ACC112 (cell line): ENCODE measurements around the gene MTNR1A.
A peak's percentile ranks its signal among the peaks of the same experiment; 100 is the strongest.

Experiments used
- H2AFZ ChIP-seq: fragments of 200-600 bp; sonication (generic); one replicate; pipeline ENCODE4 v1.6.0; 2017; ENCODE audit warnings: antibody characterized with exemption, low read length; ENCODE audit not compliant: unreplicated experiment
- H3K27ac ChIP-seq: fragments of 200-600 bp; sonication (generic); 2 replicates; pipeline ENCODE4 v1.5.1; 2014; ENCODE audit warnings: low read depth, mild to moderate bottlenecking, antibody characterized with exemption, low read length, moderate library complexity
- H3K27me3 ChIP-seq: fragments of 200-600 bp; sonication (generic); 2 replicates; pipeline ENCODE4 v1.6.1; 2014; ENCODE audit warnings: mild to moderate bottlenecking, antibody characterized with exemption, low read length, moderate library complexity, mixed read lengths; ENCODE audit not compliant: insufficient read depth
- H3K36me3 ChIP-seq: fragments of 200-600 bp; sonication (generic); 2 replicates; pipeline ENCODE4 v1.6.1; 2016; ENCODE audit warnings: mild to moderate bottlenecking, antibody characterized with exemption, low read length, moderate library complexity, mixed read lengths; ENCODE audit not compliant: insufficient read depth
- H3K4me1 ChIP-seq: fragments of 200-600 bp; sonication (generic); one replicate; pipeline ENCODE4 v1.6.1; 2016; ENCODE audit warnings: low read length, mixed read lengths; ENCODE audit not compliant: insufficient read depth, unreplicated experiment, control insufficient read depth
- H3K4me3 ChIP-seq: fragments of 200-600 bp; sonication (generic); 2 replicates; pipeline ENCODE4 v1.5.1; 2014; ENCODE audit warnings: mild to moderate bottlenecking, low read depth, low read length
- H3K79me2 ChIP-seq: fragments of 200-600 bp; sonication (generic); one replicate; pipeline ENCODE4 v1.6.0; 2016; ENCODE audit warnings: low read length; ENCODE audit not compliant: control insufficient read depth, unreplicated experiment, insufficient read depth

Gene MTNR1A

DNA sequence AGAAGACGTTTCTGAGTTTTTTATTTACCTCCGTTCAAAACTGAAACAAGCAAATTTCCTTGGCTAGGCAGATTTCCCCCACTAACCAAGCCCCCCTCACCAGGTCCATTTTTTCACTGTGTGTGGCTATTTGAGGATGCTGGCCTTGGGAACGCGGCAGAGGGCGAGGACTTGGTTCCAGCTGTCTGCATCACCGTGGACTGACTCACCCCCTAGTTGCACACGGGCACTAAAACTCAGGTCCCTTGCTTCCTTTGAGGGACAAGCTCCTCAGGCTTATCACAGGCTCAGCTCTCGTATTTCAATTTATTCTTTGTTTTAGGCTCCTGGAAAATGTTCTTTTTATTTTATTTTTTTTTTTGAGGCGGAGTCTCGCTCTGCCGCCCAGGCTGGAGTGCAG, 8.4 kb upstream of the MTNR1A start:
- H2AFZ ChIP-seq: no peak overlapping the region
- no peaks in the 10 kb centered on the region for H3K4me1 ChIP-seq
- peaks cover 32% of the 10 kb centered on the region for H3K27me3 ChIP-seq
- H3K36me3 ChIP-seq: no peaks in the 10 kb centered on the region
- no peak overlapping the region for H3K27ac ChIP-seq
- H3K79me2 ChIP-seq: no peaks in the 10 kb centered on the region
- H3K4me3 ChIP-seq: no peak overlapping the region

DNA sequence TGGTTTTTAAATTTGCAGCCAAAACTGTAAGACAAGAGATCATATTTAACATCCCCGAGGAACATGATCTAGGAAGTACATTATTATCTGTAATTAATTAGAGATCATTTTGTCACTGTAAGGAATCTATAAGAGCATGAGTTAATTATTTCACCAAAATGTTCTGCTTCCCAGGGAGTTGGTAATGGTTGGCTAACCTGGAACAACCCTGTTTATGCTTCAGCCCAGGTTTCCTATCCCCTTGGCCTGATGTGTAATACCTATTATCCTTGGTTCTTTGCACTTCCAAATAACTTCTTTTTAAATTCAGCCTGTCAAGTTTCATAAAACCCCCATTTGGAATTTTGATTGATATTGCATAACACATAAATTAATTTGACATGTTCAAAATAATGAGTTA, 6.4 kb upstream of the MTNR1A start:
- no peak overlapping the region for H3K27ac ChIP-seq
- H3K27me3 ChIP-seq: peaks cover 41% of the 10 kb centered on the region
- no peaks in the 10 kb centered on the region for H3K79me2 ChIP-seq
- no peak overlapping the region for H2AFZ ChIP-seq
- peaks cover 15% of the 10 kb centered on the region for H3K4me1 ChIP-seq
- no peak overlapping the region for H3K4me3 ChIP-seq
- H3K36me3 ChIP-seq: no peaks in the 10 kb centered on the region

- Histone ChIP-seq H3K27ac (no peak overlapping the region), H3K27me3 (peaks cover 40% of the 10 kb centered on the region), H3K4me3 (no peak overlapping the region), H3K36me3 (no peaks in the 10 kb centered on the region), H3K4me1 (peaks cover 15% of the 10 kb centered on the region), H3K79me2 (no peaks in the 10 kb centered on the region), H2AFZ (no peak overlapping the region)
Measured at GRCh38 chr4:186560647-186561046, 5.3 kb upstream of the MTNR1A start.

- no peak overlapping the region for H3K4me3 ChIP-seq
- H3K36me3 ChIP-seq: no peaks in the 10 kb centered on the region
- peaks cover 70% of the 10 kb centered on the region for H3K27me3 ChIP-seq
- no peak overlapping the region for H2AFZ ChIP-seq
- no peaks in the 10 kb centered on the region for H3K79me2 ChIP-seq
- H3K27ac ChIP-seq: no peak overlapping the region
- peaks cover 15% of the 10 kb centered on the region for H3K4me1 ChIP-seq
Measured at GRCh38 chr4:186557486-186557885, 2.1 kb upstream of the MTNR1A start.

GRCh38 chr4:186557061-186557460, 1.7 kb upstream of the MTNR1A start:
- no peaks in the 10 kb centered on the region for H3K36me3 ChIP-seq
- H3K79me2 ChIP-seq: no peaks in the 10 kb centered on the region
- H3K4me1 ChIP-seq: peaks cover 15% of the 10 kb centered on the region
- no peak overlapping the region for H3K27ac ChIP-seq
- peaks cover 75% of the 10 kb centered on the region for H3K27me3 ChIP-seq
- H3K4me3 ChIP-seq: no peak overlapping the region
- H2AFZ ChIP-seq: no peak overlapping the region

GRCh38 chr4:186554539-186554913, 841 bp downstream of the MTNR1A start:
- Histone ChIP-seq H3K79me2 (no peaks in the 10 kb centered on the region), H3K27me3 (peaks cover 80% of the 10 kb centered on the region), H3K36me3 (no peaks in the 10 kb centered on the region), H2AFZ (no peak overlapping the region), H3K27ac (no peak overlapping the region), H3K4me1 (peaks cover 15% of the 10 kb centered on the region), H3K4me3 (peak overlapping the region; percentile 66)

DNA sequence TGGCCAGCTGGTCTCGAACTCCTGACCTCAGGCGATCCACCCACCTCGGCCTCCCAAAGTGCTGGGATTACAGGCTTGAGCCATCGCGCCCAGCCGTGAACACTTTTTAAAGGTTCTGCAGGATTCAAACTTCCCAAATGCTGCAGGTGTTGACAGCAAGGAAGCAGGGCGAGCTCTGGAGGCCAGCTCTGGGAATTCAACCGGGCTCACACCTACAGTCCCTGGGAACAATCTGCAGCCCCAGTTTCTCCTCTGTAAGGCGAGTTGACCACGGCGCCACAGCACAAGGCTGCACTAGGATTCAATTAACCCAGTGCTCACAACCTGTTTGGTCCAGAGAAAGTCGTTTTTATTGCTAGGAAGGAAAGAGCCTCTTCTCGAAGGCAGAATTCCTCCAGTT, 1.6 kb downstream of the MTNR1A start:
- no peak overlapping the region for H3K4me3 ChIP-seq
- H3K27me3 ChIP-seq: peaks cover 81% of the 10 kb centered on the region

DNA sequence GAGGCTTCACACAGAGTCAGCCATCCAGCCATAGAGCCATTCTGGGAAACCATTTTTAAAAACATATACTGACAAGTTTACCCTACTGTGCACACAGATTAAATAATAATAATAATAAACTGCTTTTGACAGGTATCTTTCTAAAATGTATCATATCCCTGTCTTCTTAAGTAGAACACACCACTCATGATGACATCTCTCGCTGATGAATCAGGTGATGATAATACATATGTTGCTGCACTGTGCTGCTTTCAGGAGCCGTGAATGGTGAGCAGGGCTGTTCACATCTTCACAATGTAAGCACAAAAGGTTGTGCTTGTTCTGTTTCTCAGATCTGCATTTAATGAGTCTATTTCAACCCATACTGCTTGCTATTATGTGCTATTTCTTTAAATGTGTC, 3.5 kb downstream of the MTNR1A start:
- H3K27me3 ChIP-seq: peaks cover 84% of the 10 kb centered on the region
- no peak overlapping the region for H3K4me3 ChIP-seq
- no peak overlapping the region for H3K27ac ChIP-seq
- H3K4me1 ChIP-seq: no peaks in the 10 kb centered on the region
- no peaks in the 10 kb centered on the region for H3K36me3 ChIP-seq
- H2AFZ ChIP-seq: no peak overlapping the region
- no peaks in the 10 kb centered on the region for H3K79me2 ChIP-seq

More for the DNA sequence above, 1.6 kb downstream of the MTNR1A start:
- H2AFZ ChIP-seq: no peak overlapping the region
- H3K27ac ChIP-seq: no peak overlapping the region
- no peaks in the 10 kb centered on the region for H3K79me2 ChIP-seq
- no peaks in the 10 kb centered on the region for H3K36me3 ChIP-seq
- H3K4me1 ChIP-seq: peaks cover 15% of the 10 kb centered on the region

DNA sequence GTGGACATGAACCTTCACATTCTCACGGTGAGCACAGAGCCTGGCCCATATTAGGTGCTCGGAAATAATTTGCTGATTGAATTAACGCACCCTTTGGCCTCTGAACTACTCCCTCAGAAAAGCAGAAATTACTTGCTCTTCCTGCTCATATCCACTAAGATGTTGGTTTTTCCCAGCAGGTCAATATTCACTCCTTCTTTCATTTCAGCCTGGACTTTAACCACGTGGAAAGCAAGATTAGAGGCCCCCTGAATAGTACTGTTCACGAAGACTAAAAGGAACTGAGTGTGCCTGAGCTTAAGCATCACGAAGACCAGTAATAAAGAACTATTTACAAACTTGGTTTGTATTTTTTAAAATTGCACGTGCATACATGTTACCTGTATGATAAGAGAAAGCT, 9.9 kb downstream of the MTNR1A start:
- H3K4me1 ChIP-seq: no peaks in the 10 kb centered on the region
- no peak overlapping the region for H3K27ac ChIP-seq
- peaks cover 84% of the 10 kb centered on the region for H3K27me3 ChIP-seq
- no peak overlapping the region for H3K4me3 ChIP-seq
- H2AFZ ChIP-seq: no peak overlapping the region
- H3K36me3 ChIP-seq: no peaks in the 10 kb centered on the region
- no peaks in the 10 kb centered on the region for H3K79me2 ChIP-seq

GRCh38 chr4:186543206-186543605, 12.2 kb downstream of the MTNR1A start:
- H3K79me2 ChIP-seq: no peaks in the 10 kb centered on the region
- no peaks in the 10 kb centered on the region for H3K36me3 ChIP-seq
- peaks cover 68% of the 10 kb centered on the region for H3K27me3 ChIP-seq
- H3K4me1 ChIP-seq: no peaks in the 10 kb centered on the region
- no peak overlapping the region for H3K27ac ChIP-seq
- no peak overlapping the region for H3K4me3 ChIP-seq
- no peak overlapping the region for H2AFZ ChIP-seq

DNA sequence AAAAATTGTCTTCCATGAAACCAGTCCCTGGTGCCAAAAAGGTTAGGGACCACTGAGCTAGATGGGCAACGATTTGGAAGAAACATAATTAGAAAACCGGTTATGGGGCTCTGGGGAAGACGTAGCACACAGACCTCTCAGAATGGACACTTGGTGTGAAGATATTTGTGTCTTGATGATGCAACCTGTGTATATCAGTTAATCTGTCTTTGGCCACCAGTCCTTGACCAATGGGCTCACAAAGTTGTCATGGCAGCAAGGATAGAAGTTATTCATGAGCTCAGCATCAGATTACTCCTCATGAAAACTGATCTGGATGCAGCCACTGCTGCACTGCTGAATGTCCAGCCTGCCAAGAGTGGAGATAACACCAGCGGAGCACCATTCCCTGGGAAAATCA, 13.6 kb downstream of the MTNR1A start:
- Histone ChIP-seq H2AFZ (no peak overlapping the region), H3K4me1 (no peaks in the 10 kb centered on the region), H3K36me3 (no peaks in the 10 kb centered on the region), H3K4me3 (no peak overlapping the region), H3K27me3 (peaks cover 73% of the 10 kb centered on the region), H3K27ac (no peak overlapping the region), H3K79me2 (no peaks in the 10 kb centered on the region)
